ENCODE results near the gene SLC29A3. TPM values are rescaled to one million over a fixed set of nuclear protein-coding genes. Genes with fewer than 3 reads are reported as not detected.
A peak's percentile ranks its signal among the peaks of the same experiment; 100 is the strongest.

The SLC29A3 gene
- total RNA-seq, 1 donor: 2.5 TPM

- H2AFZ ChIP-seq (ENCODE audit: low read length): no peak overlapping the region
- no peaks in the 10 kb centered on the region for H3K9me3 ChIP-seq (ENCODE audit: low read depth, low read length)
- H4K20me1 ChIP-seq (ENCODE audit: insufficient read depth, low read length): peaks cover 18% of the 10 kb centered on the region
- no peaks in the 10 kb centered on the region for H3K27me3 ChIP-seq (ENCODE audit: insufficient read depth, low read length)
- H3K4me1 ChIP-seq (ENCODE audit: insufficient read depth, low read length): no peaks in the 10 kb centered on the region
- H3K4me3 ChIP-seq (ENCODE audit: insufficient read depth, low read length): no peak overlapping the region
- no peak overlapping the region for H3K4me2 ChIP-seq (ENCODE audit: insufficient read depth, low read length)
- H3K27ac ChIP-seq (ENCODE audit: low read depth, low read length): no peak overlapping the region
- DNase-seq (ENCODE audit: insufficient read length, low spot score, missing footprints): no peak
- peaks cover 37% of the 10 kb centered on the region for H3K36me3 ChIP-seq (ENCODE audit: insufficient read depth, low read length)
- H3K79me2 ChIP-seq (ENCODE audit: insufficient read depth, low read length): no peaks in the 10 kb centered on the region
- no peak for TF ChIP-seq CTCF (IDR thresholded peaks at IDR 0.05; ENCODE audit: extremely low read depth, low read depth, low read length)
Measured at GRCh38 chr10:71283876-71284275, 35.2 kb upstream of the SLC29A3 start.

- H3K27me3 ChIP-seq (ENCODE audit: insufficient read depth, low read length): no peaks in the 10 kb centered on the region
- peak; percentile 61 for DNase-seq (ENCODE audit: insufficient read length, low spot score, missing footprints)
- H3K79me2 ChIP-seq (ENCODE audit: insufficient read depth, low read length): no peaks in the 10 kb centered on the region
- H3K4me2 ChIP-seq (ENCODE audit: insufficient read depth, low read length): no peak overlapping the region
- H3K36me3 ChIP-seq (ENCODE audit: insufficient read depth, low read length): peaks cover 37% of the 10 kb centered on the region
- TF ChIP-seq CTCF (IDR thresholded peaks at IDR 0.05; ENCODE audit: extremely low read depth, low read depth, low read length): no peak
- H2AFZ ChIP-seq (ENCODE audit: low read length): no peak overlapping the region
- H4K20me1 ChIP-seq (ENCODE audit: insufficient read depth, low read length): peaks cover 18% of the 10 kb centered on the region
- no peaks in the 10 kb centered on the region for H3K4me1 ChIP-seq (ENCODE audit: insufficient read depth, low read length)
- no peak overlapping the region for H3K4me3 ChIP-seq (ENCODE audit: insufficient read depth, low read length)
- no peaks in the 10 kb centered on the region for H3K9me3 ChIP-seq (ENCODE audit: low read depth, low read length)
- H3K27ac ChIP-seq (ENCODE audit: low read depth, low read length): no peak overlapping the region
Measured at GRCh38 chr10:71284544-71285179, 34.4 kb upstream of the SLC29A3 start.

- DNase-seq (ENCODE audit: insufficient read length, low spot score, missing footprints): peak; percentile 97
- no peak overlapping the region for H3K27ac ChIP-seq (ENCODE audit: low read depth, low read length)
- H3K9me3 ChIP-seq (ENCODE audit: low read depth, low read length): no peaks in the 10 kb centered on the region
- H2AFZ ChIP-seq (ENCODE audit: low read length): no peak overlapping the region
- no peaks in the 10 kb centered on the region for H3K79me2 ChIP-seq (ENCODE audit: insufficient read depth, low read length)
- H3K4me2 ChIP-seq (ENCODE audit: insufficient read depth, low read length): no peak overlapping the region
- H3K27me3 ChIP-seq (ENCODE audit: insufficient read depth, low read length): no peaks in the 10 kb centered on the region
- H3K4me3 ChIP-seq (ENCODE audit: insufficient read depth, low read length): no peak overlapping the region
- H3K4me1 ChIP-seq (ENCODE audit: insufficient read depth, low read length): no peaks in the 10 kb centered on the region
- peaks cover 34% of the 10 kb centered on the region for H3K36me3 ChIP-seq (ENCODE audit: insufficient read depth, low read length)
- H4K20me1 ChIP-seq (ENCODE audit: insufficient read depth, low read length): peaks cover 18% of the 10 kb centered on the region
- peak; percentile 66 for TF ChIP-seq CTCF (IDR thresholded peaks at IDR 0.05; ENCODE audit: extremely low read depth, low read depth, low read length)
Measured at GRCh38 chr10:71285180-71285545, 33.9 kb upstream of the SLC29A3 start.

GRCh38 chr10:71285986-71286385 is 33.1 kb upstream of the SLC29A3 start:
- no peak for TF ChIP-seq CTCF (IDR thresholded peaks at IDR 0.05; ENCODE audit: extremely low read depth, low read depth, low read length)
- no peak overlapping the region for H3K4me2 ChIP-seq (ENCODE audit: insufficient read depth, low read length)

More at GRCh38 chr10:71285986-71286385, 33.1 kb upstream of the SLC29A3 start:
- peaks cover 1% of the 10 kb centered on the region for H3K4me1 ChIP-seq (ENCODE audit: insufficient read depth, low read length)
- H3K79me2 ChIP-seq (ENCODE audit: insufficient read depth, low read length): no peaks in the 10 kb centered on the region
- no peak overlapping the region for H2AFZ ChIP-seq (ENCODE audit: low read length)
- H3K27ac ChIP-seq (ENCODE audit: low read depth, low read length): no peak overlapping the region
- no peaks in the 10 kb centered on the region for H3K27me3 ChIP-seq (ENCODE audit: insufficient read depth, low read length)
- H3K36me3 ChIP-seq (ENCODE audit: insufficient read depth, low read length): peaks cover 31% of the 10 kb centered on the region
- no peaks in the 10 kb centered on the region for H3K9me3 ChIP-seq (ENCODE audit: low read depth, low read length)
- no peak overlapping the region for H3K4me3 ChIP-seq (ENCODE audit: insufficient read depth, low read length)
- H4K20me1 ChIP-seq (ENCODE audit: insufficient read depth, low read length): peaks cover 18% of the 10 kb centered on the region
- DNase-seq (ENCODE audit: insufficient read length, low spot score, missing footprints): no peak
